Dermis blood vessel endothelial cell (primary cell): ENCODE results near the gene PCBD1. TPM values are rescaled to one million over a fixed set of nuclear protein-coding genes. Genes with fewer than 3 reads are reported as not detected.

Experiments used
- DNase-seq: peaks from one replicate; pipeline ENCODE4 v3.0.0; 2010
- total RNA-seq: library from RNA; depleted of rRNA; stranded (reverse); fragments of >200 nt; gene quantifications from 2 replicates; pipeline ENCODE4 v1.2.3, GENCODE V29; 2014

Gene PCBD1
- total RNA-seq, 1 donor from 2014 or later: 57.3 TPM

- DNase-seq: no peak
These were observed 28.9 kb upstream of the PCBD1 start for GRCh38 chr10:70917226-70917625.

- no peak for DNase-seq
These were observed 27.9 kb upstream of the PCBD1 start for GRCh38 chr10:70916241-70916640.

GRCh38 chr10:70915806-70916205, 27.4 kb upstream of the PCBD1 start:
- DNase-seq: no peak

- no peak for DNase-seq
These were observed 26.8 kb upstream of the PCBD1 start for GRCh38 chr10:70915206-70915605.

- DNase-seq: no peak
These were observed 26.0 kb upstream of the PCBD1 start for GRCh38 chr10:70914316-70914864.

- no peak for DNase-seq
These were observed 25.5 kb upstream of the PCBD1 start for GRCh38 chr10:70913893-70914240.

GRCh38 chr10:70913191-70913892, 25.0 kb upstream of the PCBD1 start:
- no peak for DNase-seq

- no peak for DNase-seq
These were observed 24.2 kb upstream of the PCBD1 start for GRCh38 chr10:70912556-70912955.

GRCh38 chr10:70911386-70911785, 23.0 kb upstream of the PCBD1 start:
- DNase-seq: no peak

- no peak for DNase-seq
These were observed 22.3 kb upstream of the PCBD1 start for GRCh38 chr10:70910486-70911341.

- no peak for DNase-seq
These were observed 21.1 kb upstream of the PCBD1 start for GRCh38 chr10:70909326-70909935.

- DNase-seq: no peak
These were observed 20.3 kb upstream of the PCBD1 start for GRCh38 chr10:70908406-70909296.

GRCh38 chr10:70907637-70908405, 19.5 kb upstream of the PCBD1 start:
- no peak for DNase-seq

- no peak for DNase-seq
These were observed 18.7 kb upstream of the PCBD1 start for GRCh38 chr10:70906953-70907636.

GRCh38 chr10:70906031-70906783, 17.8 kb upstream of the PCBD1 start:
- no peak for DNase-seq

GRCh38 chr10:70905071-70906021, 17.0 kb upstream of the PCBD1 start:
- no peak for DNase-seq

GRCh38 chr10:70903262-70903921, 15.0 kb upstream of the PCBD1 start:
- peak; percentile 74 for DNase-seq

GRCh38 chr10:70902661-70903261, 14.4 kb upstream of the PCBD1 start:
- DNase-seq: no peak
